DOHH2 (cell line): Measurements from ENCODE around the gene USP6NL.

Experiments
- CTCF ChIP-seq: fragments of 200-600 bp; sonication (generic); IDR thresholded peaks from one replicate; pipeline ENCODE4 v1.5.1; 2014; ENCODE audit warnings: antibody characterized with exemption, mild to moderate bottlenecking, low read depth, low read length; ENCODE audit not compliant: poor library complexity, severe bottlenecking
- EZH2phosphoT487 ChIP-seq: fragments of 200-600 bp; sonication (generic); IDR thresholded peaks from 2 replicates; pipeline ENCODE4 v1.6.1; 2017; ENCODE audit warnings: borderline replicate concordance, mild to moderate bottlenecking, antibody characterized with exemption, low read length, moderate library complexity, mixed read lengths

GRCh38 chr10:11528286-11528685 is 83.2 kb downstream of the USP6NL start:
- no peak for TF ChIP-seq CTCF
- no peak for TF ChIP-seq EZH2phosphoT487
